GM23338 (cell line): Measurements from ENCODE around the gene LAMTOR4.

Source experiments
- CTCF ChIP-seq, 2 experiments: fragments of 200-600 bp in 1 of 2; sonication (generic) in 1 of 2; conservative IDR thresholded peaks; 2 replicates each; pipeline versions ENCODE4 v1.5.1 to v1.6.1; 2016 to 2017; ENCODE audit warnings: antibody characterized with exemption in 2 of 2, low read depth in 2 of 2, mild to moderate bottlenecking in 2 of 2, moderate library complexity in 1 of 2
- REST ChIP-seq: IDR thresholded peaks from one replicate; pipeline ENCODE4 v1.6.1; 2018; ENCODE audit warnings: antibody characterized with exemption; ENCODE audit not compliant: unreplicated experiment
- ZNF331 ChIP-seq: fragments of 250-450 bp; sonication (Bioruptor Pico); IDR thresholded peaks from 2 replicates; pipeline ENCODE4 v1.5.0; 2020; ENCODE audit warnings: low read depth, mild to moderate bottlenecking, moderate library complexity

GRCh38 chr7:100166970-100167911 lies 18.5 kb downstream of the LAMTOR4 start:
- no peak for TF ChIP-seq CTCF (conservative IDR thresholded peaks at IDR 0.05; ENCODE audit: low read depth in 2 of 2)
- no peak for TF ChIP-seq REST
- no peak for TF ChIP-seq ZNF331 (CRISPR knock-in tag)
